GM12878 (cell line): ENCODE results near the gene TTC19.

Experiments used
- CREB1 ChIP-seq: IDR thresholded peaks from 2 replicates; pipeline ENCODE4 v1.6.1; 2012; ENCODE audit warnings: low read depth, mild to moderate bottlenecking, inconsistent platforms
- E2F4 ChIP-seq: IDR thresholded peaks from 2 replicates; pipeline ENCODE4 v1.6.1; 2012; ENCODE audit warnings: low read depth, low read length, improper control_type of control experiment
- TCF3 ChIP-seq: IDR thresholded peaks from 2 replicates; pipeline ENCODE4 v1.6.1; 2012; ENCODE audit warnings: low read depth, mild to moderate bottlenecking, low read length, borderline replicate concordance; ENCODE audit not compliant: insufficient read depth
- ZZZ3 ChIP-seq: IDR thresholded peaks from 2 replicates; pipeline ENCODE4 v1.6.1; 2011; ENCODE audit warnings: low read depth; ENCODE audit not compliant: control insufficient read depth, insufficient read length
- TF ChIP-seq, protein P1 (sequence below), 3 experiments: IDR thresholded peaks in 2 of 3; conservative IDR thresholded peaks in 1 of 3; 2 replicates each; pipeline ENCODE4 v1.5.1; 2011; ENCODE audit warnings: low read depth in 3 of 3, low read length in 3 of 3, mild to moderate bottlenecking in 3 of 3, control low read depth in 2 of 3, moderate library complexity in 2 of 3, inconsistent platforms in 1 of 3, mixed read lengths in 1 of 3; ENCODE audit not compliant: control insufficient read depth in 2 of 3, insufficient read depth in 1 of 3; ENCODE audit errors: extremely low read depth in 1 of 3

DNA sequence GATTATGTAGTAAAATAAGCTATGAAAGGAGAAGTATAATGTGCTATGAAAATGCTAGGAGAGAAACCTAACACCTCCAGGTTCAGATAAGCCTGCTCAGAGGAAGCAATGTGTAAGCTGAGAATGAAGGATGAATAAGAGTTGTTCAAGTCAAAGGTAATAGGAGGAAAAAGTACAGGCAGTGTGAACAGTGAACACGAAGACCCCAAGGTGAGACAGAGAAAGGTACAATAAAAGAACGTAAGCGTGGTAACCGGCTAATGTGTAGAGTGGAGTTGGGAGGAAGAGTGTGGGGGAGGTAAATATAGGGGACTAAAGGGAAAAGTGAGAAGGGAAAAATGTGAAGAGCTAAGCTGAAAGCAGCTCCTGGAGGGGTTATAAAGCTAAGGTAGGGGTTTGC lies 74.2 kb downstream of the TTC19 start:
- TF ChIP-seq, protein P1, sequence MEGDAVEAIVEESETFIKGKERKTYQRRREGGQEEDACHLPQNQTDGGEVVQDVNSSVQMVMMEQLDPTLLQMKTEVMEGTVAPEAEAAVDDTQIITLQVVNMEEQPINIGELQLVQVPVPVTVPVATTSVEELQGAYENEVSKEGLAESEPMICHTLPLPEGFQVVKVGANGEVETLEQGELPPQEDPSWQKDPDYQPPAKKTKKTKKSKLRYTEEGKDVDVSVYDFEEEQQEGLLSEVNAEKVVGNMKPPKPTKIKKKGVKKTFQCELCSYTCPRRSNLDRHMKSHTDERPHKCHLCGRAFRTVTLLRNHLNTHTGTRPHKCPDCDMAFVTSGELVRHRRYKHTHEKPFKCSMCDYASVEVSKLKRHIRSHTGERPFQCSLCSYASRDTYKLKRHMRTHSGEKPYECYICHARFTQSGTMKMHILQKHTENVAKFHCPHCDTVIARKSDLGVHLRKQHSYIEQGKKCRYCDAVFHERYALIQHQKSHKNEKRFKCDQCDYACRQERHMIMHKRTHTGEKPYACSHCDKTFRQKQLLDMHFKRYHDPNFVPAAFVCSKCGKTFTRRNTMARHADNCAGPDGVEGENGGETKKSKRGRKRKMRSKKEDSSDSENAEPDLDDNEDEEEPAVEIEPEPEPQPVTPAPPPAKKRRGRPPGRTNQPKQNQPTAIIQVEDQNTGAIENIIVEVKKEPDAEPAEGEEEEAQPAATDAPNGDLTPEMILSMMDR (IDR thresholded peaks at IDR 0.05 in 2 of 3, conservative IDR thresholded peaks at IDR 0.05 in 1 of 3; ENCODE audit: control insufficient read depth in 2 of 3, extremely low read depth in 1 of 3, insufficient read depth in 1 of 3, low read depth in 3 of 3, low read length in 3 of 3), result no peak
- TF ChIP-seq ZZZ3, result no peak
- TF ChIP-seq E2F4, result no peak
- no peak for TF ChIP-seq CREB1
- TF ChIP-seq TCF3, result no peak
